A549 treated with ZK216348 at 1 μM for 4 hours (cell line): ENCODE measurements around the gene TEAD2. TPM values are rescaled to one million over a fixed set of nuclear protein-coding genes. Genes with fewer than 3 reads are reported as not detected.

Source experiments
- total RNA-seq: library from RNA; stranded (reverse); fragments of 200-300 nt; extraction: Qiagen RNA extraction; gene quantifications from 5 replicates; pipeline ENCODE4 v1.2.3, GENCODE V29; 2022; ENCODE audit warnings: low read depth

Gene TEAD2
- total RNA-seq: 13.1 to 20.4 TPM (median 16.7 TPM) in 5 replicates

DNA sequence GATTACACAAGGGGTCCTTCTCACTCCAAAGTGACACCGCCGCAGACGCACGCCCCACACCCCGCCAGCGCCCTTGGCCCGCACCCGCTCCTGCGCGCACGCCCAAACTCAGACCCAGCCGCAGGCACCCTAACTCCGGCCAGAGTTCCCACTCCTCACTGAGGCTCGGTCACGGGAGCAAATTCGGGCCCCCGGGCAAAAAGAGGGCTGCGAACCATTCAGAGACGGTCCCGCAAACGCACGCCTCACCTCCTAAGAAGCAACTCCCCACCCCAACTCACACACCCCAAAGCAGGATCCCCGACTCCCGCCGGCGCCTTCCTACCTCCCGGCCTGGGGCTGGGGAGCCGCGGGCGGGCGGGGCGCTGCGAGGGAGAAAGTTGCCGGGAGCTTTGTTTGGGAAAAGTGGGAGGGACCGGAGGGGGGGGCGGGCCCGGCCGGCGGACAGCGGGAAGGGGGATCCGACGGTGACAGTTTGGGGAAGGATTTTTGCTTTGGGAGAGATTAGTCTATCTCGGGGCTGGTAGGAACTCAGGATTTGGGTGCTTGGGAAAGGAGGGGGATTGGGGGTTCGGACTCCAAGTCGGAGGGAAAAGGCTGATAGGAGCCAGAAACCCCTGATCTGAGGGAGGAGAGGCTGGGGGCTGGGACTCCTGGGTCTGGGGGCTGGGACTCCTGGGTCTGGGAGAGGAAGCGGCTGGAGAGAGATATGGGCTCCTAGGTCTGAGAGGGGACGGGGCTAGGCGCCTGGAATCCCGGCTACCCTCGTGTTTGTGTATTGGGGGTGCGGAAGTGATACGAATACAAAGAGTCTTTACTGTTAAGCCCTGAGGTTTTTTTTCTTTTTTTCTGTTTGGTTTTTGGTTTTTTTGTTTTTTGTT is at the start of gene TEAD2:
TSS of gene TEAD2 (minus strand) at position 369 of the 881 bp plus-strand sequence. CDS start 2,341 bp downstream, outside the sequence.

GRCh38 chr19:49387936-49388372 is 25.7 kb upstream of the TEAD2 start, which contains the start of gene KASH5:
TSS of gene KASH5 (plus strand) at chr19:49388249. CDS start at chr19:49390884, 2,635 bp downstream.

DNA sequence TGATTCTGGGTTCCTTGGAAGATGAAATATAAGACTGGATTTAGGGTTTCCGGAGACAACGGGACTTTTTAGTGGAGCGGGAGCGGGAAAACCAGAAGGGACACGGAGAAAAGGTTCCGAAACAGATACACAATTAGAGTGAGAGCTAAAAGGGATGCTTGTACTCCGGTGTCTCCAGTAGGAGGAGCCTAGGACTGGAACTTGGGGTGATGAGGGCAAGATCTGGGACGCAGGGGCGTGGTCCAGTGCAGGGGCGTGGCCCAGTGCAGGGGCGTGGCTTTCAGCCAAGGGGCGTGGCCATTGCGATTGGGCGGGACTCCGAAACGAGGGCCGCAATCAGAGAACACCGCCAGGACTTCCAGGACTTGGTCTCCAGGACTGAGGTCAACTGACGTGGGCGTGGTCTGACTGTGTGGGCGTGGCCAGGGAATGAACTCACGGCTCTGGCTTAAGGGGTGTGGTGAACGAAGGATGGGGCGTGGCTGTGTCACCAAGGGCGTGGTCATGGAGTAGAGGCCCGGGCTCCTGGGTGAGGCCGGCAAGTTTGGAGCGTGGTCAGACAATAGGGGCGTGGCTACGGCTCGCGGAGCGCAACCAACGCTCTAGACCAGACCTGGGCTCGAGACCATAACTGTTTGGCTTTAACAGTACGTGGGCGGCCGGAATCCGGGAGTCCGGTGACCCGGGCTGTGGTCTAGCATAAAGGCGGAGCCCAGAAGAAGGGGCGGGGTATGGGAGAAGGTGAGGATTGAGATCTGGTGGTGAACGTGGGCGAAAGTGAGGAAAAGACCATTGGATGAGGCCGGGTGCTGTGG is 1.3 kb upstream of the TEAD2 start, which contains the start of gene DKKL1:
TSS of gene DKKL1 (plus strand) at position 610 of the 815 bp plus-strand sequence. CDS start at position 732, 122 bp downstream.

DNA sequence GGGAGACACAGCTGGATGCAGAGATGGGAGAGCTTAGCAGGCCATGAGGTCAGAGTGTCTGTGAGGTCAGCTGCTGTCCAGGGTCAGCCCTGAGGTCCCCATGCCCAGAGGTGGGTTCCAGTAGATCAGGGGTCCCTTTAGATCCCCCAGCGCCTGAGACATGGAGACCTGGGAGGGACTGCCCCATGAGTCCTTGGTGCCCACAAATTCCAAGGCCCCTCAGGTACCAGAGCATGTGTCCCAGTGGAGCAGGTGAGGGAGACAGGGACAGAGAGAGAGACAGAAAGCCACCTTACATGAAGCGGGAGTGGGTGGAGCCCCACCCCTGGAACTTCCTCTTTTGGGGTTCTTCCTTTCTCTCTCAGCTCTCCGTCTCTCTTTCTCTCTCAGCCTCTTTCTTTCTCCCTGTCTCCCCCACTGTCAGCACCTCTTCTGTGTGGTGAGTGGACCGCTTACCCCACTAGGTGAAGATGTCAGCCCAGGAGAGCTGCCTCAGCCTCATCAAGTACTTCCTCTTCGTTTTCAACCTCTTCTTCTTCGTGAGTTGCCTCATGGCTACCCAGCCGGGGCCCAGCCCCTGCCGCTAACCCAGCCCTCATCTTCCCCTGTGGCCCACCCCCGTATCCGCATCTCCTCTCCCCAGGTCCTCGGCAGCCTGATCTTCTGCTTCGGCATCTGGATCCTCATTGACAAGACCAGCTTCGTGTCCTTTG is 27.0 kb downstream of the TEAD2 start, which contains the start of gene CD37:
TSS of gene CD37 (plus strand) at position 336 of the 713 bp plus-strand sequence. CDS start at position 471, 135 bp downstream.

GRCh38 chr19:49324801-49325576 is 37.2 kb downstream of the TEAD2 start, which contains the start of gene SLC6A16:
TSS of gene SLC6A16 (minus strand) at chr19:49325191. CDS start at chr19:49311347, 13,844 bp downstream.

Other genes with a start within 250 kb of the TEAD2 start
- gene LIN7B, start 248.0 kb downstream of the TEAD2 start, total RNA-seq: 3.3 to 9.4 TPM (median 6.7 TPM) in 5 replicates
- 0.70 to 2.4 TPM (median 1.8 TPM) in 5 replicates for gene C19orf73, start 243.3 kb downstream of the TEAD2 start, total RNA-seq
- 5.7 to 9.5 TPM (median 8.6 TPM) in 5 replicates for gene PPFIA3, start 242.9 kb downstream of the TEAD2 start, total RNA-seq
- 0.19 TPM in 1 of 5 replicates, not detected in the others for gene HRC, start 207.0 kb downstream of the TEAD2 start, total RNA-seq
- 5.5 to 10.6 TPM (median 9.5 TPM) in 5 replicates for gene TRPM4, start 204.6 kb downstream of the TEAD2 start, total RNA-seq
- 0.60 to 1.3 TPM (median 0.90 TPM) in 5 replicates for gene SLC6A16, start 37.2 kb downstream of the TEAD2 start, total RNA-seq
- gene CD37, start 27.0 kb downstream of the TEAD2 start, total RNA-seq: 0.13 TPM in 1 of 5 replicates, not detected in the others
- 0.80 to 0.86 TPM in 2 of 5 replicates, not detected in the others for gene DKKL1, start 1.5 kb upstream of the TEAD2 start, total RNA-seq
- not detected in 5 replicates for gene KASH5, start 25.8 kb upstream of the TEAD2 start, total RNA-seq
- not detected in 5 replicates for gene PTH2, start 61.0 kb upstream of the TEAD2 start, total RNA-seq
- 0.14 to 0.39 TPM (median 0.20 TPM) in 3 of 5 replicates, not detected in the others for gene GFY, start 63.0 kb upstream of the TEAD2 start, total RNA-seq
- 0.24 to 0.81 TPM (median 0.51 TPM) in 5 replicates for gene SLC17A7, start 79.1 kb upstream of the TEAD2 start, total RNA-seq
- gene PIH1D1, start 89.4 kb upstream of the TEAD2 start, total RNA-seq: 92.5 to 93.8 TPM (median 93.2 TPM) in 5 replicates
- gene ALDH16A1, start 90.8 kb upstream of the TEAD2 start, total RNA-seq: 12.1 to 27.7 TPM (median 25.8 TPM) in 5 replicates
- gene FLT3LG, start 111.8 kb upstream of the TEAD2 start, total RNA-seq: 0.70 to 1.6 TPM (median 1.1 TPM) in 5 replicates
- 3,231 to 4,145 TPM (median 3,896 TPM) in 5 replicates for gene RPL13A, start 125.2 kb upstream of the TEAD2 start, total RNA-seq
- gene RPS11, start 134.0 kb upstream of the TEAD2 start, total RNA-seq: 3,660 to 4,645 TPM (median 3,818 TPM) in 5 replicates
- gene FCGRT, start 150.2 kb upstream of the TEAD2 start, total RNA-seq: 21.1 to 29.8 TPM (median 28.8 TPM) in 5 replicates
- gene RCN3, start 165.6 kb upstream of the TEAD2 start, total RNA-seq: 2.0 to 2.8 TPM (median 2.7 TPM) in 5 replicates
- gene NOSIP, start 218.1 kb upstream of the TEAD2 start, total RNA-seq: 69.9 to 115 TPM (median 107 TPM) in 5 replicates
- gene PRRG2, start 218.9 kb upstream of the TEAD2 start, total RNA-seq: 0.39 to 1.1 TPM (median 0.94 TPM) in 5 replicates
- gene PRR12, start 228.8 kb upstream of the TEAD2 start, total RNA-seq: 20.1 to 39.3 TPM (median 34.5 TPM) in 5 replicates